Endothelial cell of umbilical vein (primary cell): ENCODE measurements around the gene BCR.

Source experiments
- EZH2 ChIP-seq: IDR thresholded peaks from 2 replicates; pipeline ENCODE4 v1.6.1; 2012; ENCODE audit warnings: borderline replicate concordance, low read depth, mild to moderate bottlenecking, moderate library complexity, low read length, inconsistent platforms; ENCODE audit not compliant: severe bottlenecking
- JUN ChIP-seq: IDR thresholded peaks from 2 replicates; pipeline ENCODE4 v1.6.1; 2011; ENCODE audit warnings: borderline replicate concordance, low read depth; ENCODE audit not compliant: insufficient read length, insufficient read depth
- MYC ChIP-seq: IDR thresholded peaks from one replicate; pipeline ENCODE4 v1.6.1; 2011; ENCODE audit warnings: mild to moderate bottlenecking, low read depth, low read length
- POLR2A ChIP-seq: IDR thresholded peaks from 2 replicates; pipeline ENCODE4 v1.6.1; 2012; ENCODE audit warnings: low read depth, mild to moderate bottlenecking, control low read depth, low read length
- TF ChIP-seq, protein P1 (sequence below), 2 donors: IDR thresholded peaks; 1 replicate in 1 of 2; 2 replicates in 1 of 2; pipeline ENCODE4 v1.5.1; 2011; ENCODE audit warnings: low read length in 2 of 2, mild to moderate bottlenecking in 2 of 2, moderate library complexity in 2 of 2, control low read depth in 1 of 2, inconsistent platforms in 1 of 2, low read depth in 1 of 2; ENCODE audit not compliant: insufficient read depth in 1 of 2; ENCODE audit errors: extremely low read depth in 1 of 2

GRCh38 chr22:23153994-23154393 lies 26.3 kb upstream of the BCR start:
- TF ChIP-seq POLR2A: no peak
- TF ChIP-seq, protein P1, sequence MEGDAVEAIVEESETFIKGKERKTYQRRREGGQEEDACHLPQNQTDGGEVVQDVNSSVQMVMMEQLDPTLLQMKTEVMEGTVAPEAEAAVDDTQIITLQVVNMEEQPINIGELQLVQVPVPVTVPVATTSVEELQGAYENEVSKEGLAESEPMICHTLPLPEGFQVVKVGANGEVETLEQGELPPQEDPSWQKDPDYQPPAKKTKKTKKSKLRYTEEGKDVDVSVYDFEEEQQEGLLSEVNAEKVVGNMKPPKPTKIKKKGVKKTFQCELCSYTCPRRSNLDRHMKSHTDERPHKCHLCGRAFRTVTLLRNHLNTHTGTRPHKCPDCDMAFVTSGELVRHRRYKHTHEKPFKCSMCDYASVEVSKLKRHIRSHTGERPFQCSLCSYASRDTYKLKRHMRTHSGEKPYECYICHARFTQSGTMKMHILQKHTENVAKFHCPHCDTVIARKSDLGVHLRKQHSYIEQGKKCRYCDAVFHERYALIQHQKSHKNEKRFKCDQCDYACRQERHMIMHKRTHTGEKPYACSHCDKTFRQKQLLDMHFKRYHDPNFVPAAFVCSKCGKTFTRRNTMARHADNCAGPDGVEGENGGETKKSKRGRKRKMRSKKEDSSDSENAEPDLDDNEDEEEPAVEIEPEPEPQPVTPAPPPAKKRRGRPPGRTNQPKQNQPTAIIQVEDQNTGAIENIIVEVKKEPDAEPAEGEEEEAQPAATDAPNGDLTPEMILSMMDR (IDR thresholded peaks at IDR 0.05; ENCODE audit: extremely low read depth in 1 of 2, insufficient read depth in 1 of 2, low read depth in 1 of 2, low read length in 2 of 2): no peak
- no peak for TF ChIP-seq EZH2
- no peak for TF ChIP-seq MYC
- TF ChIP-seq JUN: no peak
